GM18861 (cell line): ENCODE measurements around the gene C19orf12.

Experiments
- ATAC-seq: cut with Tn5 transposase; IDR thresholded peaks from one replicate; pipeline ENCODE4 v1.9.1; 2021; ENCODE audit not compliant: unreplicated experiment

The C19orf12 gene

GRCh38 chr19:29664753-29665214, 50.3 kb downstream of the C19orf12 start:
- ATAC-seq = no peak

DNA sequence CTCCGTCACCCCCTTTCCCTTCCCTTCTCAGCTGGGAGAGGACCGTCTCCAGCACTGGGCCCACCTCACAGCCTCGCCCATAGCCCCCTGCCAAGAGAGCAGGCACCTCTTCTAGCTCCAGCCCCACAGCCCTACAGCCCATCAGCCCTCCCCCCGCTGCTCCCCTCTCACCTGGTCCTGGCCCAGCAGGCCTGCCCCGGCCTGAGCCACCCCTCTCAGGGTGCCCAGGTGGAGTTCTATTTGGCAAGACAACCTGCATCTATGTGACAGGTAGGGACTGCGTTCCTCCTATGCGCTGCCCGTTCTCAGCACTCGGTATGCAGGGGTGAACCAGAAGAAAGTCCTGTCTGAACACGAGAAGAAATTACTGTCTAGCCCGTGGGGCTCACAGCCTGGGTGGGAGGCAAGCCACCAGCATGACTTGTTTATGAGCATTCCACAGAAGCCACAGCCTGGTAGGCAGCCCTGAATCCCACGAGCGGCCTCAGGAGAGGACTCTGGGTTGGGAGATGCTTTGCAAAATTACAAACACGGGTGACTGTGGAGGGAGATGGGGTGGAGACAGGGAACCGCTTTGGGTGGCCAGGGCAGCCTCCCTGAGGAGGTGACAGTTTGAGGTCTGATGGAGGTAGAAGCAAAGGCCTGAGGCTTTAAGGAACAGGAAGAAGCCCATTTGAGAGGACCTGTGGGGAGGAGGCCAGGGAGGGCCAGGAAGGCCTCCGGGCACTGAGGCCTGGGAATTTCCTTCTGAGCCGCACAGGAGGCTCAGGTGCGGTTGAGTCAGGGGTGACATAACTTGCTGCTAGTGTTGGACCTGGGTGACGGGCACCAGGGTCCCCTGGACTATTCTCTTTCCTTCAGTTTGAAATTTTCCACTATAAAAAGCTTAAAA, 51.0 kb downstream of the C19orf12 start:
- no peak for ATAC-seq

GRCh38 chr19:29662604-29663404, 52.3 kb downstream of the C19orf12 start:
- ATAC-seq = no peak

GRCh38 chr19:29662278-29662603, 52.8 kb downstream of the C19orf12 start:
- no peak for ATAC-seq

- ATAC-seq = no peak
Observed at GRCh38 chr19:29660835-29661234, 54.2 kb downstream of the C19orf12 start.

GRCh38 chr19:29658221-29658991, 56.7 kb downstream of the C19orf12 start:
- no peak for ATAC-seq

- ATAC-seq = no peak
Observed at GRCh38 chr19:29655648-29656335, 59.3 kb downstream of the C19orf12 start.

- no peak for ATAC-seq
Observed at GRCh38 chr19:29653398-29653797, 61.7 kb downstream of the C19orf12 start.

GRCh38 chr19:29651622-29652394, 63.3 kb downstream of the C19orf12 start:
- ATAC-seq = no peak

DNA sequence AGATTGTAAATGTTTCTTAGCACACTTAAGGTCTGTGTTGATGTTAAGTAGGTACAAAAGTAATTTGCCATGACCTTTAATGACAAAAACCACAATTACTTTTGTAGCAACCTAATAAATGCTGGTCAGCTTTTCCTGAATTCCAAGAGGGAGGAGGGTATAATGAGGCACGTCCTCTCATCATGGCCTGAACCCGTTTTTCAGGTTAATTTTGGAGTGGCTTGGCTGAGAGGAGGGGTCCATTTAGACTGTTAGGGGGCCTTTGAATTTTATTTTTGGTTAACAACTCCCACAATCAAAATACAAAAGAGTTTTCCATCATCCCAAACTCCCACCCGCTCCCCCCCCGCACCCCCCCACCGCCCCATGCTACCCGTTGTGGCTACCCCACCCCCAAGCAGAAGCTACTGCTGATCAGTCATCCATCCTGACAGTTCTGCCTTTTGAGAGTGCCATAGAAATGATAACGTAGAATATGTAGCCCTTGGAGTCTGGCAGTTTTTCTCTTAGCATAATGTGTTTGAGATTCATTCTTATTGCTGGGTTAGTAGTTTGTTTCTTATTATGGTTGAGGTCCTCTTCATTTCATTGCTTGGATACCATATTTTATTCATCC, 64.2 kb downstream of the C19orf12 start:
- ATAC-seq = no peak
